ENCODE data around the gene THUMPD1. TPM values are rescaled to one million over a fixed set of nuclear protein-coding genes. Genes with fewer than 3 reads are reported as not detected.
A peak's percentile ranks its signal among the peaks of the same experiment; 100 is the strongest.

The THUMPD1 gene
- total and polyA plus RNA-seq, 4 donors = 15.3 to 38.1 (median 28.5) TPM

GRCh38 chr16:20740901-20741521 is 607 bp downstream of the THUMPD1 start:
- ATAC-seq (ENCODE audit: low FRiP score) (peak; percentile 95), DNase-seq (peak; percentile 95 to 97)
- Histone ChIP-seq H3K9me3 (ENCODE audit: control insufficient read depth, low read length) (no peaks in the 10 kb centered on the region), H3K27ac (ENCODE audit: low read depth in 1 of 2, low read length in 2 of 2) (peak overlapping the region; percentile 91 to 95), H3K27me3 (ENCODE audit: control insufficient read depth in 1 of 2, insufficient read depth in 2 of 2, low read length in 1 of 2) (no peaks in the 10 kb centered on the region), H3K4me3 (ENCODE audit: low read length in 2 of 2) (peak overlapping the region; percentile 66 to 93), H3K4me1 (ENCODE audit: control insufficient read depth in 1 of 2, insufficient read depth in 2 of 2, low read length in 2 of 2) (peaks cover 0 to 3% of the 10 kb centered on the region in 2 donors), H3K36me3 (ENCODE audit: control insufficient read depth in 1 of 2, insufficient read depth in 2 of 2, low read length in 1 of 2) (peaks cover 7 to 11% of the 10 kb centered on the region in 2 donors)
- WGBS, 2 donors = 0% methylated on average over 35 to 36 of the region's 36 CpGs
- intact Hi-C loops (cut with DNase I) = loop anchor here (5.0 to 10.0 kb wide), 2 partner anchors 126 to 129 kb away; no protein-coding TSS in a partner anchor

- no peaks in the 10 kb centered on the region for H3K27me3 ChIP-seq (ENCODE audit: control insufficient read depth in 1 of 2, insufficient read depth in 2 of 2, low read length in 1 of 2)
- 33 to 35% methylated on average over 11 of the region's 11 CpGs for WGBS, 2 donors
- peaks cover 0 to 3% of the 10 kb centered on the region in 2 donors for H3K4me1 ChIP-seq (ENCODE audit: control insufficient read depth in 1 of 2, insufficient read depth in 2 of 2, low read length in 2 of 2)
- ATAC-seq (ENCODE audit: low FRiP score) (no peak), DNase-seq (peak in 1 of 2 donors; percentile 30)
- H3K4me3 ChIP-seq (ENCODE audit: low read length in 2 of 2) = peak overlapping the region; percentile 28 to 93
- peaks cover 7 to 12% of the 10 kb centered on the region in 2 donors for H3K36me3 ChIP-seq (ENCODE audit: control insufficient read depth in 1 of 2, insufficient read depth in 2 of 2, low read length in 1 of 2)
- no peak overlapping the region for H3K27ac ChIP-seq (ENCODE audit: low read depth in 1 of 2, low read length in 2 of 2)
- H3K9me3 ChIP-seq (ENCODE audit: control insufficient read depth, low read length) = no peaks in the 10 kb centered on the region
- intact Hi-C loops (cut with DNase I) = loop anchor here (5.0 to 10.0 kb wide), 2 partner anchors 125 to 128 kb away; no protein-coding TSS in a partner anchor
Measured at GRCh38 chr16:20740007-20740883, 1.4 kb downstream of the THUMPD1 start.

DNA sequence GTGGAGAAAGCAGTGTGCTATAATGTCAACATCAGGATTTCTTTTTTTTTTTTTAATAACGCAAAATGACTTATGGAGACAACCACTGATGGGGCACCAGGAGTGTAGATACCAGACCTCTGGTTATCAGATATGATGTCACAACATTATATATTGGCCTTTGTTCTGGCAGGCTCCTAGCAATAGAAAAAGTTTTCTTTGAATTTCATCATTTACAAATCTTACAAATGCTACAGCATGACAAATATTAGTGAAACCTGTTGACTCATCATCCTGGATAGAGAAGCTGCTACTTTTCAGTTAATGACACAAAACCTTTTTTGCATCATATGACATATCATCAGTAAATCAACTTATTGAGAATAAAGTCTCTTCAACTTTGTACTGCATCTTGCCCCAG is 6.1 kb downstream of the THUMPD1 start:
- WGBS, 2 donors = 62 to 68% methylated on average over 1 of the region's 1 CpG
- peaks cover 0 to 3% of the 10 kb centered on the region in 2 donors for H3K4me1 ChIP-seq (ENCODE audit: control insufficient read depth in 1 of 2, insufficient read depth in 2 of 2, low read length in 2 of 2)

GRCh38 chr16:20734782-20735181 is 6.8 kb downstream of the THUMPD1 start:
- 10 to 11% methylated on average over 3 of the region's 3 CpGs for WGBS, 2 donors
- no peaks in the 10 kb centered on the region for H3K27me3 ChIP-seq (ENCODE audit: control insufficient read depth in 1 of 2, insufficient read depth in 2 of 2, low read length in 1 of 2)
- H3K4me3 ChIP-seq (ENCODE audit: low read length in 2 of 2) = no peak overlapping the region
- ATAC-seq (ENCODE audit: low FRiP score) (no peak), DNase-seq (no peak)
- peak overlapping the region in 1 of 2 donors; percentile 57 for H3K27ac ChIP-seq (ENCODE audit: low read depth in 1 of 2, low read length in 2 of 2)
- H3K36me3 ChIP-seq (ENCODE audit: control insufficient read depth in 1 of 2, insufficient read depth in 2 of 2, low read length in 1 of 2) = peaks cover 7 to 15% of the 10 kb centered on the region in 2 donors
- H3K4me1 ChIP-seq (ENCODE audit: control insufficient read depth in 1 of 2, insufficient read depth in 2 of 2, low read length in 2 of 2) = peaks cover 0 to 3% of the 10 kb centered on the region in 2 donors
- intact Hi-C loops (cut with DNase I) = no loop called here
- H3K9me3 ChIP-seq (ENCODE audit: control insufficient read depth, low read length) = no peaks in the 10 kb centered on the region

More for the DNA sequence above, 6.1 kb downstream of the THUMPD1 start:
- no peak overlapping the region for H3K27ac ChIP-seq (ENCODE audit: low read depth in 1 of 2, low read length in 2 of 2)
- intact Hi-C loops (cut with DNase I) = no loop called here
- H3K4me3 ChIP-seq (ENCODE audit: low read length in 2 of 2) = no peak overlapping the region
- ATAC-seq (ENCODE audit: low FRiP score) = no peak
- H3K27me3 ChIP-seq (ENCODE audit: control insufficient read depth in 1 of 2, insufficient read depth in 2 of 2, low read length in 1 of 2) = no peaks in the 10 kb centered on the region
- peaks cover 7 to 15% of the 10 kb centered on the region in 2 donors for H3K36me3 ChIP-seq (ENCODE audit: control insufficient read depth in 1 of 2, insufficient read depth in 2 of 2, low read length in 1 of 2)
- DNase-seq = no peak
- H3K9me3 ChIP-seq (ENCODE audit: control insufficient read depth, low read length) = no peaks in the 10 kb centered on the region

DNA sequence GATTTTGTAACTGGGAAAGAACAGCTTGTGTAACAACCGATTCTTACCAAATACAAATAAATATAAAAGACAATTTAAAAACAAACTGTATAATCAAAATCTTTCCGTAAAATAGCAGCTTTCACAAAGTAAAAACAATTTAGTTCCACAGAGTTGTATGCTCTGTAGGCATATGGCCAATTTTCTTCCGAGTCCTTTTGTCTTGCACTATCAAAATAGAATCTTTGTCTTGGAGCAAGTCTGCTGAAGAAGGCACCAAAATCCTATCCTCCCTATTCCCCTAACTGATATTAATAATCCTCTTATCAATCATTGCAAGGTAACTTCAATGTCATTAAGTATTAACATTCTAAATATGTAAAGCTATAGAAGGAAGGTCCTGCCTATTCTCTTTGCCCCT is 7.6 kb downstream of the THUMPD1 start:
- DNase-seq = no peak
- intact Hi-C loops (cut with DNase I) = no loop called here
- H3K27me3 ChIP-seq (ENCODE audit: control insufficient read depth in 1 of 2, insufficient read depth in 2 of 2, low read length in 1 of 2) = no peaks in the 10 kb centered on the region
- peaks cover 7 to 15% of the 10 kb centered on the region in 2 donors for H3K36me3 ChIP-seq (ENCODE audit: control insufficient read depth in 1 of 2, insufficient read depth in 2 of 2, low read length in 1 of 2)
- no peaks in the 10 kb centered on the region for H3K9me3 ChIP-seq (ENCODE audit: control insufficient read depth, low read length)
- WGBS, 2 donors = 31 to 34% methylated on average over 3 of the region's 3 CpGs
- peaks cover 0 to 3% of the 10 kb centered on the region in 2 donors for H3K4me1 ChIP-seq (ENCODE audit: control insufficient read depth in 1 of 2, insufficient read depth in 2 of 2, low read length in 2 of 2)
- no peak for ATAC-seq (ENCODE audit: low FRiP score)
- no peak overlapping the region for H3K4me3 ChIP-seq (ENCODE audit: low read length in 2 of 2)
- no peak overlapping the region for H3K27ac ChIP-seq (ENCODE audit: low read depth in 1 of 2, low read length in 2 of 2)

GRCh38 chr16:20729141-20729540 is 12.5 kb downstream of the THUMPD1 start:
- DNase-seq (no peak), ATAC-seq (ENCODE audit: low FRiP score) (no peak)
- no peak overlapping the region for H3K4me3 ChIP-seq (ENCODE audit: low read length in 2 of 2)
- no peak overlapping the region for H3K27ac ChIP-seq (ENCODE audit: low read depth in 1 of 2, low read length in 2 of 2)
- intact Hi-C loops (cut with DNase I) = no loop called here
- H3K36me3 ChIP-seq (ENCODE audit: control insufficient read depth in 1 of 2, insufficient read depth in 2 of 2, low read length in 1 of 2) = peaks cover 0 to 3% of the 10 kb centered on the region in 2 donors
- no peaks in the 10 kb centered on the region for H3K9me3 ChIP-seq (ENCODE audit: control insufficient read depth, low read length)
- no peaks in the 10 kb centered on the region for H3K4me1 ChIP-seq (ENCODE audit: control insufficient read depth in 1 of 2, insufficient read depth in 2 of 2, low read length in 2 of 2)
- WGBS, 2 donors = 71 to 73% methylated on average over 3 of the region's 3 CpGs
- H3K27me3 ChIP-seq (ENCODE audit: control insufficient read depth in 1 of 2, insufficient read depth in 2 of 2, low read length in 1 of 2) = no peaks in the 10 kb centered on the region

DNA sequence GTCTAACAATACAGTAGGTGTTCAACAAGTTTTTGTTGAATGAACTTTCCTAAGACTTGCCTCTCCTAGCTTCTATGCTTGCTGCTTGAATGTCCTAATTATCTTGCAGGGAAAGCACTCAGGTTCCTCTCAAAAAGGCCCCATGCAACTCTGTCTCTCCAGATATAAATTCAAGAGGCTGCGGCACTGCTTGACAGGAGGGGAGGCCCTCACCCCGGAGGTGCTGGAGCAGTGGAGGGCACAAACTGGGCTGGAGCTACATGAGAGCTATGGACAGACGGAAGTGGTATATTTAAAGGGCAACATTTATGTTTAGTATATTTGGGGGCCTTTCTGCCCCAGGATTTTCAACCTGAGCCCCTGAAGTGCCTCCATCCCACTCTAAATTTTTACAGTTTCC is 14.4 kb downstream of the THUMPD1 start:
- no peak for ATAC-seq (ENCODE audit: low FRiP score)
- Histone ChIP-seq H3K9me3 (ENCODE audit: control insufficient read depth, low read length) (no peaks in the 10 kb centered on the region), H3K27me3 (ENCODE audit: control insufficient read depth in 1 of 2, insufficient read depth in 2 of 2, low read length in 1 of 2) (no peaks in the 10 kb centered on the region)

GRCh38 chr16:20726661-20727060 is 15.0 kb downstream of the THUMPD1 start:
- Histone ChIP-seq H3K36me3 (ENCODE audit: control insufficient read depth in 1 of 2, insufficient read depth in 2 of 2, low read length in 1 of 2) (peaks cover 0 to 3% of the 10 kb centered on the region in 2 donors), H3K9me3 (ENCODE audit: control insufficient read depth, low read length) (no peaks in the 10 kb centered on the region), H3K4me3 (ENCODE audit: low read length in 2 of 2) (no peak overlapping the region), H3K4me1 (ENCODE audit: control insufficient read depth in 1 of 2, insufficient read depth in 2 of 2, low read length in 2 of 2) (no peaks in the 10 kb centered on the region), H3K27ac (ENCODE audit: low read depth in 1 of 2, low read length in 2 of 2) (no peak overlapping the region), H3K27me3 (ENCODE audit: control insufficient read depth in 1 of 2, insufficient read depth in 2 of 2, low read length in 1 of 2) (no peaks in the 10 kb centered on the region)
- intact Hi-C loops (cut with DNase I) = no loop called here
- no peak for ATAC-seq (ENCODE audit: low FRiP score)
- no peak for DNase-seq

More for the DNA sequence above, 14.4 kb downstream of the THUMPD1 start:
- Histone ChIP-seq H3K27ac (ENCODE audit: low read depth in 1 of 2, low read length in 2 of 2) (no peak overlapping the region), H3K4me1 (ENCODE audit: control insufficient read depth in 1 of 2, insufficient read depth in 2 of 2, low read length in 2 of 2) (no peaks in the 10 kb centered on the region), H3K4me3 (ENCODE audit: low read length in 2 of 2) (no peak overlapping the region), H3K36me3 (ENCODE audit: control insufficient read depth in 1 of 2, insufficient read depth in 2 of 2, low read length in 1 of 2) (peaks cover 0 to 3% of the 10 kb centered on the region in 2 donors)
- 79 to 80% methylated on average over 3 of the region's 3 CpGs for WGBS, 2 donors
- DNase-seq = no peak
- intact Hi-C loops (cut with DNase I) = no loop called here
